ENCODE data around the gene LIME1.

GRCh38 chr20:63767886-63768285 lies 31.4 kb downstream of the LIME1 start:
- TF ChIP-seq SRF (IDR thresholded peaks at IDR 0.05; ENCODE audit: low read depth), result no peak
- TF ChIP-seq POLR2AphosphoS5 (IDR thresholded peaks at IDR 0.05; ENCODE audit: low read depth, low read length), result no peak
- TF ChIP-seq EZH2 (IDR thresholded peaks at IDR 0.05), result no peak
